Neural cell (in vitro differentiated cells): ENCODE measurements around the gene LRRK1. TPM values are rescaled to one million over a fixed set of nuclear protein-coding genes. Genes with fewer than 3 reads are reported as not detected.

Experiments used
- H2AFZ ChIP-seq: fragments of 200-600, 300-800 bp; sonication (generic), shearing (Covaris generic); 2 replicates; pipeline ENCODE4 v1.6.0; 2014; ENCODE audit warnings: low read depth, mild to moderate bottlenecking, antibody characterized with exemption, low read length, moderate library complexity
- H3F3A ChIP-seq: fragments of 200-600 bp; shearing (Covaris generic); 2 replicates; pipeline ENCODE4 v1.6.1; 2016; ENCODE audit warnings: mild to moderate bottlenecking, moderate library complexity, mixed read lengths, antibody characterized with exemption, low read length; ENCODE audit not compliant: insufficient read depth, poor library complexity, severe bottlenecking
- H3K27ac ChIP-seq: fragments of 200-600, 300-800 bp; sonication (generic), shearing (Covaris generic); 2 replicates; pipeline ENCODE4 v1.5.1; 2014; ENCODE audit warnings: mild to moderate bottlenecking, low read length, moderate library complexity
- H3K27me3 ChIP-seq: fragments of 300-800, 200-600 bp; sonication (generic), shearing (Covaris generic); 2 replicates; pipeline ENCODE4 v1.6.0; 2014; ENCODE audit warnings: mild to moderate bottlenecking, low read depth, low read length, moderate library complexity; ENCODE audit not compliant: insufficient read depth
- H3K36me3 ChIP-seq: fragments of 300-800, 200-600 bp; sonication (generic), shearing (Covaris generic); 2 replicates; pipeline ENCODE4 v1.5.1; 2014; ENCODE audit warnings: mild to moderate bottlenecking, antibody characterized with exemption, low read length, moderate library complexity; ENCODE audit not compliant: insufficient read depth
- H3K4me2 ChIP-seq: fragments of 300-800, 200-600 bp; sonication (generic), shearing (Covaris generic); 2 replicates; pipeline ENCODE4 v1.6.0; 2014; ENCODE audit warnings: mild to moderate bottlenecking, low read length
- H3K4me3 ChIP-seq: fragments of 300-800, 200-600 bp; sonication (generic), shearing (Covaris generic); 2 replicates; pipeline ENCODE4 v1.5.1; 2014; ENCODE audit warnings: mild to moderate bottlenecking, low read length, moderate library complexity
- H3K79me2 ChIP-seq: fragments of 200-600 bp; shearing (Covaris generic); replicated peaks from 2 replicates; pipeline ENCODE4 v1.6.0; 2014; ENCODE audit warnings: mild to moderate bottlenecking, low read length, moderate library complexity; ENCODE audit not compliant: insufficient read depth
- H3K9ac ChIP-seq: fragments of 300-800, 200-600 bp; sonication (generic), shearing (Covaris generic); 2 replicates; pipeline ENCODE4 v1.6.1; 2016; ENCODE audit warnings: mild to moderate bottlenecking, low read length, mixed read lengths
- H3K9me2 ChIP-seq: fragments of 200-600 bp; shearing (Covaris generic); 2 replicates; pipeline ENCODE4 v1.6.1; 2016; ENCODE audit warnings: mild to moderate bottlenecking, low read length, mixed read lengths; ENCODE audit not compliant: insufficient read depth
- H3K9me3 ChIP-seq: fragments of 200-600, 300-800 bp; sonication (generic), shearing (Covaris generic); 2 replicates; pipeline ENCODE4 v1.6.1; 2016; ENCODE audit warnings: mild to moderate bottlenecking, mixed run types, low read length, moderate library complexity, mixed read lengths
- H4K20me1 ChIP-seq: fragments of 200-600 bp; shearing (Covaris generic); 2 replicates; pipeline ENCODE4 v1.6.1; 2016; ENCODE audit warnings: mild to moderate bottlenecking, mixed run types; ENCODE audit not compliant: insufficient read depth
- CTCF ChIP-seq: fragments of 450-650 bp; IDR thresholded peaks from 2 replicates; pipeline ENCODE4 v1.5.1; 2014; ENCODE audit warnings: antibody characterized with exemption, mild to moderate bottlenecking, moderate library complexity; ENCODE audit not compliant: poor library complexity, severe bottlenecking
- EP300 ChIP-seq: fragments of 450-650 bp; conservative IDR thresholded peaks from 2 replicates; pipeline ENCODE4 v1.6.1; 2014; ENCODE audit warnings: antibody characterized with exemption, mild to moderate bottlenecking, moderate library complexity; ENCODE audit not compliant: poor library complexity, severe bottlenecking
- EZH2 ChIP-seq: fragments of 200-600, 300-800 bp; shearing (Covaris generic), sonication (generic); IDR thresholded peaks from 2 replicates; pipeline ENCODE4 v1.6.1; 2014; ENCODE audit warnings: antibody characterized with exemption, low read length, borderline replicate concordance, mild to moderate bottlenecking; ENCODE audit not compliant: insufficient read depth, poor library complexity, severe bottlenecking
- MXI1 ChIP-seq: fragments of 450-650 bp; conservative IDR thresholded peaks from 2 replicates; pipeline ENCODE4 v1.6.1; 2014; ENCODE audit warnings: antibody characterized with exemption, mild to moderate bottlenecking; ENCODE audit not compliant: poor library complexity, severe bottlenecking
- POLR2AphosphoS5 ChIP-seq: IDR thresholded peaks from 2 replicates; pipeline ENCODE4 v1.6.1; 2012
- RAD21 ChIP-seq: fragments of 450-650 bp; conservative IDR thresholded peaks from 2 replicates; pipeline ENCODE4 v1.6.1; 2014; ENCODE audit warnings: antibody characterized with exemption, mild to moderate bottlenecking, moderate library complexity
- REST ChIP-seq: IDR thresholded peaks from 2 replicates; pipeline ENCODE4 v1.6.1; 2012; ENCODE audit warnings: borderline replicate concordance
- SMC3 ChIP-seq: fragments of 450-650 bp; conservative IDR thresholded peaks from 2 replicates; pipeline ENCODE4 v1.6.1; 2014; ENCODE audit warnings: antibody characterized with exemption, mild to moderate bottlenecking, moderate library complexity; ENCODE audit not compliant: poor library complexity
- TAF1 ChIP-seq: IDR thresholded peaks from 2 replicates; pipeline ENCODE4 v1.6.1; 2012; ENCODE audit warnings: low read depth
- polyA plus RNA-seq: library from polyadenylated mRNA; depleted of rRNA; stranded (reverse); fragments of >200 nt; gene quantifications from 2 replicates; pipeline ENCODE4 v1.2.3, GENCODE V29; 2014

LRRK1 gene
- polyA plus RNA-seq, 1 donor from 2014 or later: 0.06 TPM

DNA sequence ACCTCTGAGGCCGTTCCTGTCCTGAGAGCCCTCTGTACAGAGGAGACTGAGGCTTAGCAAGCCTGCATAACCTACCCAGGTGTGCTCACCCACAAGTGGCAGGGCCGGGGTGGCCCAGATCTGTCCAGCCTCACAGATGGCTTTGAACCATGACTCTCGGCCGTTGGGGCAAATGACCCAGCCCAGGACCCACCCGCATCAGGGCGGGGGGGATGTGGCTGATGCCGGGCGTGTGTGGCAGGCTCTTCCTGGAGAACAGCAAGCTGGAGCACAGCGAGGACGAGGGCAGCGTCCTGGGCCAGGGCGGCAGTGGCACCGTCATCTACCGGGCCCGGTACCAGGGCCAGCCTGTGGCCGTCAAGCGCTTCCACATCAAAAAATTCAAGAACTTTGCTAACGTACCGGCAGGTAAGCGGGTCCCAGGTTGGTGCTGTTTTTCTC, 133.5 kb downstream of the LRRK1 start:
- no peaks in the 10 kb centered on the region for H3K27me3 ChIP-seq
- H4K20me1 ChIP-seq: no peaks in the 10 kb centered on the region
- H3F3A ChIP-seq: no peaks in the 10 kb centered on the region
- no peak overlapping the region for H2AFZ ChIP-seq
- no peaks in the 10 kb centered on the region for H3K9me3 ChIP-seq
- TF ChIP-seq EZH2: no peak
- TF ChIP-seq REST: no peak
- no peak for TF ChIP-seq EP300
- TF ChIP-seq RAD21: no peak
- no peak for TF ChIP-seq POLR2AphosphoS5
- TF ChIP-seq CTCF: no peak
- no peak for TF ChIP-seq SMC3
- no peak for TF ChIP-seq MXI1
- TF ChIP-seq TAF1: no peak
- H3K9me2 ChIP-seq: no peaks in the 10 kb centered on the region
- H3K9ac ChIP-seq: no peak overlapping the region
- H3K36me3 ChIP-seq: no peaks in the 10 kb centered on the region
- H3K4me2 ChIP-seq: no peak overlapping the region
- no peaks in the 10 kb centered on the region for H3K79me2 ChIP-seq
- H3K4me3 ChIP-seq: no peak overlapping the region
- no peak overlapping the region for H3K27ac ChIP-seq

GRCh38 chr15:101053261-101053660, 134.1 kb downstream of the LRRK1 start:
- Histone ChIP-seq H3F3A (no peaks in the 10 kb centered on the region), H3K9ac (no peak overlapping the region), H3K9me3 (no peaks in the 10 kb centered on the region), H4K20me1 (no peaks in the 10 kb centered on the region), H3K36me3 (no peaks in the 10 kb centered on the region), H3K27ac (no peak overlapping the region), H3K27me3 (no peaks in the 10 kb centered on the region), H3K9me2 (no peaks in the 10 kb centered on the region), H3K4me2 (no peak overlapping the region), H3K4me3 (no peak overlapping the region), H2AFZ (no peak overlapping the region), H3K79me2 (no peaks in the 10 kb centered on the region)
- no peak for TF ChIP-seq EP300

DNA sequence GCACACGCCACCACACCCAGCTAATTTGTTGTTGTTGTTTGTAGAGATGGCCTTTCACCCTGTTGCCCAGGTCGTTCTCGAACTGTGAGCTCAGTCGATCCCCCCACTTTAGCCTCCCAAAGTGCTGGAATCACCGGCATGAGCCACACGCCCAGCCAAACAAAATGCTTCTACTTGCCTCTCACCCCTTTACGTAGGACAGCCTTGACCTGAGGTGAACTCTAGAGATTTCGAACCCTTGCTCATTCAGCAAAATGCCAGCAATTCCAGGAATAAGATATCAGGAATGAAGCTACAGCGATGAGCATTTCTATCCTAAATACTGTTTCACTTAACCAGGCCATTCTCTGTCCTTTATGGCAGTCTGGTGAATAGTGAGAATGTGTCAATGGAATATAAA, 135.0 kb downstream of the LRRK1 start:
- Histone ChIP-seq H2AFZ (no peak overlapping the region), H3K4me2 (no peak overlapping the region), H3F3A (no peaks in the 10 kb centered on the region), H3K9me3 (no peaks in the 10 kb centered on the region), H3K79me2 (no peaks in the 10 kb centered on the region), H3K27ac (no peak overlapping the region), H3K27me3 (no peaks in the 10 kb centered on the region), H3K9ac (no peak overlapping the region), H4K20me1 (no peaks in the 10 kb centered on the region), H3K9me2 (no peaks in the 10 kb centered on the region), H3K36me3 (no peaks in the 10 kb centered on the region), H3K4me3 (no peak overlapping the region)
- TF ChIP-seq POLR2AphosphoS5: no peak
- no peak for TF ChIP-seq EP300
- TF ChIP-seq EZH2: no peak
- TF ChIP-seq TAF1: no peak
- TF ChIP-seq MXI1: no peak
- no peak for TF ChIP-seq REST
- TF ChIP-seq CTCF: no peak
- no peak for TF ChIP-seq RAD21
- TF ChIP-seq SMC3: no peak
